ENCODE results near the gene VEZF1. TPM values are rescaled to one million over a fixed set of nuclear protein-coding genes. Genes with fewer than 3 reads are reported as not detected.
"Not testable (repeated sequence)": the region's sequence is repeated elsewhere in the genome, so short reads cannot be mapped to it uniquely, and the experiment has no call there.

Gene VEZF1
- total RNA-seq, 1 experiment from 2014 or later = 49.3 TPM

- in situ Hi-C loops (cut with HindIII; ENCODE audit: low pct_unique_long_range_greater_than_20kb, low sequenced_read_pairs) = no loop called here
- DNase-seq (ENCODE audit: low read depth, low spot score) = no peak
Measured at GRCh38 chr17:57959929-57960328, 28.1 kb downstream of the VEZF1 start.

- in situ Hi-C loops (cut with HindIII; ENCODE audit: low pct_unique_long_range_greater_than_20kb, low sequenced_read_pairs); DNase-seq (ENCODE audit: low read depth, low spot score): not testable (repeated sequence)
Measured at GRCh38 chr17:57958391-57958790, 29.7 kb downstream of the VEZF1 start.

GRCh38 chr17:57957886-57958285 is 30.2 kb downstream of the VEZF1 start:
- no peak for DNase-seq (ENCODE audit: low read depth, low spot score)
- in situ Hi-C loops (cut with HindIII; ENCODE audit: low pct_unique_long_range_greater_than_20kb, low sequenced_read_pairs) = no loop called here

- no peak for DNase-seq (ENCODE audit: low read depth, low spot score)
- in situ Hi-C loops (cut with HindIII; ENCODE audit: low pct_unique_long_range_greater_than_20kb, low sequenced_read_pairs) = no loop called here
Measured at GRCh38 chr17:57957120-57957850, 30.8 kb downstream of the VEZF1 start.

GRCh38 chr17:57956291-57957119 is 31.5 kb downstream of the VEZF1 start:
- no peak for DNase-seq (ENCODE audit: low read depth, low spot score)

GRCh38 chr17:57955183-57955931 is 32.7 kb downstream of the VEZF1 start, which contains the start of gene CUEDC1:
CUEDC1 (minus strand) TSS chr17:57955412; CDS start chr17:57885564, 69,848 bp downstream.
- in situ Hi-C loops (cut with HindIII; ENCODE audit: low pct_unique_long_range_greater_than_20kb, low sequenced_read_pairs) = no loop called here
- DNase-seq (ENCODE audit: low read depth, low spot score) = peak; percentile 68

More at GRCh38 chr17:57956291-57957119, 31.5 kb downstream of the VEZF1 start:
- in situ Hi-C loops (cut with HindIII; ENCODE audit: low pct_unique_long_range_greater_than_20kb, low sequenced_read_pairs) = no loop called here

GRCh38 chr17:57954397-57955182 is 33.5 kb downstream of the VEZF1 start:
- in situ Hi-C loops (cut with HindIII; ENCODE audit: low pct_unique_long_range_greater_than_20kb, low sequenced_read_pairs) = no loop called here
- DNase-seq (ENCODE audit: low read depth, low spot score) = peak; percentile 73

- in situ Hi-C loops (cut with HindIII; ENCODE audit: low pct_unique_long_range_greater_than_20kb, low sequenced_read_pairs) = no loop called here
- no peak for DNase-seq (ENCODE audit: low read depth, low spot score)
Measured at GRCh38 chr17:57953705-57954396, 34.2 kb downstream of the VEZF1 start.

- no peak for DNase-seq (ENCODE audit: low read depth, low spot score)
- in situ Hi-C loops (cut with HindIII; ENCODE audit: low pct_unique_long_range_greater_than_20kb, low sequenced_read_pairs) = no loop called here
Measured at GRCh38 chr17:57953219-57953618, 34.8 kb downstream of the VEZF1 start.

GRCh38 chr17:57949649-57950048 is 38.4 kb downstream of the VEZF1 start:
- no peak for DNase-seq (ENCODE audit: low read depth, low spot score)
- in situ Hi-C loops (cut with HindIII; ENCODE audit: low pct_unique_long_range_greater_than_20kb, low sequenced_read_pairs) = no loop called here

- in situ Hi-C loops (cut with HindIII; ENCODE audit: low pct_unique_long_range_greater_than_20kb, low sequenced_read_pairs) = no loop called here
- DNase-seq (ENCODE audit: low read depth, low spot score) = peak; percentile 98
Measured at GRCh38 chr17:57948555-57949420, 39.3 kb downstream of the VEZF1 start.

GRCh38 chr17:57948169-57948554 is 39.9 kb downstream of the VEZF1 start:
- in situ Hi-C loops (cut with HindIII; ENCODE audit: low pct_unique_long_range_greater_than_20kb, low sequenced_read_pairs) = no loop called here
- DNase-seq (ENCODE audit: low read depth, low spot score) = no peak

- no peak for DNase-seq (ENCODE audit: low read depth, low spot score)
- in situ Hi-C loops (cut with HindIII; ENCODE audit: low pct_unique_long_range_greater_than_20kb, low sequenced_read_pairs) = no loop called here
Measured at GRCh38 chr17:57947369-57947768, 40.7 kb downstream of the VEZF1 start.

GRCh38 chr17:57946798-57947358 is 41.2 kb downstream of the VEZF1 start:
- in situ Hi-C loops (cut with HindIII; ENCODE audit: low pct_unique_long_range_greater_than_20kb, low sequenced_read_pairs) = no loop called here
- no peak for DNase-seq (ENCODE audit: low read depth, low spot score)

- no peak for DNase-seq (ENCODE audit: low read depth, low spot score)
- in situ Hi-C loops (cut with HindIII; ENCODE audit: low pct_unique_long_range_greater_than_20kb, low sequenced_read_pairs) = no loop called here
Measured at GRCh38 chr17:57945996-57946797, 41.9 kb downstream of the VEZF1 start.
